CD4-positive, alpha-beta T cell treated with Interleukin-21 for 1 hour (primary cell): ENCODE data around the gene SCN4B.
A peak's percentile ranks its signal among the peaks of the same experiment; 100 is the strongest.

Source experiments
- DNase-seq: peaks from one replicate; pipeline ENCODE4 v3.0.0-alpha.2; 2020

Gene SCN4B

GRCh38 chr11:118149493-118149892 is 3.1 kb downstream of the SCN4B start:
- no peak for DNase-seq

DNA sequence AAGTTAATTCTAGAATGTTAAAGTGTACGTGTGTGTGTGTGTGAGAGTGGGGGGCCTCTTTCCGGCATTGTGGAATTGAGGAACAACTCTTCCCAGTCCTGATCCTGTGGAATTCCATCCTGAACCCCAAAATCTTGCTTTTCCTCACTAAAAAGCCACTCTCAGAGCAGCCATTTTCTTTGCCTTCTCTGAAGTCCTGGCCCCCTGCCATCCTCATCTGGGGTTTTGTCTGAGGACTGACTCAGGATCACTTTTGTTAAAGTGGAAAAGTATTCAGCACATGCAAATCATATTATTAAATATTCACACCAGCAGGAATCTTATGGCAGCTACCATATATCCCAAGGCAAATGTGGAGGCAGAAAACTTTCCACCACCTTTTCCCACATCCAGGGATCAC is 3.8 kb downstream of the SCN4B start:
- DNase-seq: no peak

DNA sequence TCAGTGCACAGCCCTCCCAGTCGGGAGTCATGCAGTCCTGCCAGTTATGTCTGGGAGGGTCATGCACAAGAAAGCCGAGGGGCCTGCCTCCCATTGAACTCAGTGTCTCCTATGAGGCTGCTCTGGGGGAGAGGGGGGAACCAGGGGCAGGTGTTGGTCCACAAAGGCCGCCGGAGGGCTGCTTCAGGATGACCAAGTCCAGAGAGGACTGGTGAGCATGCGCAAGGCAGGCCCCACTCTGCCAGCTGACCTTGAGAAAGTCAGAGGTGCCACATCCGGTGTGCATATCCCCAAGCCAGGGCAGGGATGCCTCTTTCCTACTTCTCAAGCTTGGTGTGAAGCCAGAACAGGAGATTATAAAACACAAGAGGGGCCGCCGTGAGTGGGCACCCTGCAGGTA is 4.4 kb downstream of the SCN4B start:
- no peak for DNase-seq

DNA sequence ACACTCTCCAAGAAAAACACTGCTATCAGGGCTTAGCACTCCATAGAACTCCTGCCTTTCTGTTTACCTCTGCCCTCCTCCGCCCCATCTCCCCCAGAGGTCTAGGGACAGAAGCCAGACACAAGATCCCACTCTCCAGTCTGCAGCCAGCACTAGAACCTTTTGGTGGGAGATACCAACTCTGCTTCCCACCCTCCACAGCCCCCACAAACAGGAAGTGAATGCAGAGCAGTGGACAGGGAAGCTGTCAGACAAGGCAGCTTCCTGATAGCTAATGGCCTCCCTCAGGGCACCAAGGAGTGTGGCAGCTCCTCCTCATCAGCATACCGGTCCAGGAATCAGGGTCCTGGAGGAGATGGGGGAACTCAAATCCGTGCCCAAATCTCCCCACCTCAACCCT is 5.1 kb downstream of the SCN4B start:
- no peak for DNase-seq

DNA sequence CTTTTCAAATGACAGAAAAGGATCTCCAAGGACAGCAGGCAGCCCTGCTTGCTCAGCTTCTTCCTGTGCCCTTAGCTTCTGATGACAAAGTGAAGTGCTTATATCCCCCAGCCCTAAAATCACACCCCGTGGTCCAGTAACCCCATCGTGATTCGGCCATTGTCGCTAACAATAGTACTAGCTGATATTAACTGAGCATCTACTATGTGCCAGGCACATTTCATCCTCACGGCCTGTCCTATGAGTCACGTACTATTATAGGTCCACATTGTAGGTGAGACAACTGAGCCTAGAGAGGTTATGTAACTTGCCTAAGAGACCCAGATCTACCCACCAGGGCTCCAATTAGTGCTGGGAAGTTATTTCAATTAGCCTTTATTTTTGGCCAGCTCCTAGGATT is 6.1 kb downstream of the SCN4B start:
- DNase-seq: no peak

DNA sequence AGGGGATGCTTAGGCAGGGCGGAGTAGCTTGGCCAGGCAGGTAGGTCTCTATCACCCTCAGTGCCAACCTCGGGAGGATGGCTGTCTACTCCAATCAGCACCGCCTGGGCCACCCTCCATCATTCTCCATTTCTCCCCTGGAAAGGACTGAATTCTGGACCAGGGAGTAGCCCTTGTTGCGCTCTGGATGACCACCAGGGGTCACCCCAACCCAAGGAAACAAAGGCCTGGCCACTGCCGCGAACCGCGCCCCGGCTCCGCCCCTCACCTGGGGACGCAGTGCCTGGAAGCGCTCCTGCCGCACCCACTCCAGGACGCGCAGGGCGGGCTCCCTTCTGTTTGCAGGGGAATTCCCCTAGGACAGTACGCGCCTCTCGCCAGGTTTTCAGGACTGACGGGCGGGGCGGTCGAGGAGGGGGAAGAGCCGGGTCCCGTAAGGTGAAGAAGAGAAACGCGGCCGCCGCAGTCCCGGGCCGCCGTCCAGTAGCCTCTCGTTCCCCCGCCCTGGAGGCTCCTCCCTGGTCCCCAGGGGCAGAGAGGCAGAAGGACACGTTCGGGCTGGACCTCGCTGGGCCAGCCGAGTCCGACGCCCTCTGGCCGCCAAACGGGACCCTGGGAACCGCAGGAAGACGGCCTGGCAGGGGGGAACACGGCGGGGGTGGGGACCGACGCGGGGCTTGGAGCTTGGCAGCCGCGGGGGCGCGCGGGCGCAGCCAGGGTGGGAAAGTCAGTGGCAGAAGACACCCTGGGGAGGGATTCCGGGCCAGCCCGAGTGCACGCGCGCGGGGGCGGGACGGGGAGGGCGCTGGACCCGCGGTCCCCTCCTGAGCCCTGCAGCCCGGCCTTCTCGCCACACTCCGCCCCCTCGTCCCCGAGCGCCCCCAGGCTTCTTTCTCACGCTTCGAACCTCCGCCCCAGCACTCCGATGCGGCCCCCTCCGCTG is 7.1 kb downstream of the SCN4B start:
- peak; percentile 90 for DNase-seq

GRCh38 chr11:118144301-118145268 is 8.0 kb downstream of the SCN4B start:
- DNase-seq: no peak

DNA sequence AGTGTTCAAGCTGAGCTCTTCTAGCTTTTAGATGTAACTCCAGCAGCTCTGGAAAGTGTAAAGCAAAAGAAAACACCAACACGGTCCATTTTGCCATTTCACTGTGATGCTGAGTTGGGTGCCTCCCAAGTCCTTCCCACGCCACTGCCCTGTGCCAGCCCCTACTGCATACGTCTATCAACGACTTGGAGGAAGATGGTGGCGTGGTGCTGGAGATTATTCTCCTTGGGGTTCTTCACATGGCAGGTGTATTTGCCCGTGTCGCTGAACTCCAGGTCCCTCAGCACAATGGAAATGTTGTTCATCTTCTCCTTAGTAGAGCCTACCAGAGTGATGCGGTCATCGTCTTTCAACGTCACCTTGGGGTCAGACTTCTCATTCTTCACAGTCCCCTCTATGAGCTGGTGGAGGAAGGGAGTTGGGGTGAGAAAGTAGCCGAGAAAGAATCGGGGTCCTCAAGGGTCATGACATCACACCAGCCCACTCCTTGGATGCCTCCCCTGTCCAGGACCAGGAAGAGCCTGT is 8.9 kb downstream of the SCN4B start:
- DNase-seq: no peak

- DNase-seq: peak; percentile 10
Measured at GRCh38 chr11:118142809-118143208, 9.8 kb downstream of the SCN4B start.

DNA sequence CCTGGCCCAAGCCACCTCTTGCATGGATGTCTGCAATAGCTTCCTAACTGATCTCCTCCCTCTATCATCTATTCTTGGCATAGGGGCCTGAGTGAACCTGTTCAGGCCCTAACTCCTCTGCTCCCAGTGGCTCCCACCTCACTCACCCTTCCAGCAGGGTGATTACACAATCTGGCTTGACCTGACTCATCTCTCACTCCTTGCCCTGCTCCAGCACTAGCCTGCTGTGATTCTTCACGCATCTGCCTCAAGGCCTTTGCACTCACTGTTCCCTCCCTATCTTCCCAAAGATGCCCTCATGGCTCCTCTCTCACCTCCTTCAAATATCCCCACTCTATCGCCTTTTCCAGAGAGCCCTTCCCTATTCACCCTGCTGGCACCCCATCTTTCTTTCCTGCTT is 10.5 kb downstream of the SCN4B start:
- no peak for DNase-seq

DNA sequence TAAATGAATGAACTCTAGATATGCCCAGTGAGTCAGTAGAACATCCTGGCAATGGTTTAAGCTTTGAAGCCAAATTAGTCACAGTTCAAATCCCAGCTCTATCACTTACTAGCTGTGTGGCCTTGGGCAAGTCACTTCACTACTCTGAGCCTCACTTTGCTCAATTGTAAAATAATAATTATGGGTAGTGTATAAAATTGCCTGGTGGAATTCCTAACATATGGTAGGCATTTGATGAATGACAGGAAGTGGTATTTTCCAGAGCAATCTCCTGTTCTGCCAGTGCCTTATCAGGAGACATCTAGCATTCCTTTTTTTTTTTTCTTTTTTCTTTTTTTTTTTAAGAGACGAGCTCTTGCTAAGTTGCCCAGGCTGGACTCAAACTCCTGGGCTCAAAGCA is 13.0 kb downstream of the SCN4B start:
- DNase-seq: no peak

DNA sequence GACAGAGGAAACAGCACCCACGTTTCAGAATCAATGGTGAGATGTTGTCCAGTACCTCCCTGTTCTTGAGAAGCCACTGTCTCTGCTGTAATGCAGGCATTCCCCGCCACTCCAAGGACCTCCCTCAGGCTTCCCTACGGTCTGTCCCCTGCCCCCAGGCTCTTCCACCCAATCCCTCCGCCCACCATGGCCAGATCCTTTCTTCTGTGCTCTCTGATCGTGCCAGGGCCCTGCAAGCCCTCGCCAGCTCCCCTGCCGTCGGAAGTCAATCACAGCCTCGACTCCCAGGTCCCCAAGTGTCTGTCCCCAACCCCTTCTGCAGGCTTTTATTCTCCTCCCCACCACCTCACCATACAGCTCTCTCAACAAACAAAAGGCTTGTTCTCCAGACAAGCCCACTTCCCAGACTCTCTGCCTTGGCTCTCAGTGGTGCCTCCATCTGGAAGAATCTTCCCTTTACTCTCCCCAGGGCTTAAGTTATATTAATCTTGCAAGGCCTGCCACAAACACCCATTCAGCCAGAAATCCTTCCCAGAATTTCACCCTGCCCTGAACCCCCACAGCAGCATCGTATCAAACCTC is 13.7 kb downstream of the SCN4B start:
- DNase-seq: no peak

GRCh38 chr11:118136801-118137200 is 15.8 kb downstream of the SCN4B start:
- no peak for DNase-seq

GRCh38 chr11:118136341-118136740 is 16.3 kb downstream of the SCN4B start:
- DNase-seq: no peak

DNA sequence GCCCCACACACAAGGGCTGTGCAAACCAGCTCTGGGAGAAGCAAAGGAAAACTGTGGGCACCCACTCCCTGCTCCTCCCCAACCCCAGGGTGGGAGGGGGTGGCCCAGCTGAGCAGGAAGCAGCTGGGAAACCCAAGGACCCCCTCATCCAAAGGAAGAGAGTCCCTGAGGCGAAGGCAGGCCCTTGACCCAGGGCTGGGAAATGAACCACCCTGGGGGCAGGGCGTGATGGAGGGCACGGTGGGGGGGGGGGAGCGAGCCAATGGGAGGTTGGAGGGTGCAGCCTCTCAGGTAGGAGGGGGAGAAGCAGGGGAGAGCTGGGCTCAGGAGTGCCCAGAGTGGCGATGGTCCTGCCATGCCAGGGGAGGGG is 16.8 kb downstream of the SCN4B start:
- DNase-seq: no peak

DNA sequence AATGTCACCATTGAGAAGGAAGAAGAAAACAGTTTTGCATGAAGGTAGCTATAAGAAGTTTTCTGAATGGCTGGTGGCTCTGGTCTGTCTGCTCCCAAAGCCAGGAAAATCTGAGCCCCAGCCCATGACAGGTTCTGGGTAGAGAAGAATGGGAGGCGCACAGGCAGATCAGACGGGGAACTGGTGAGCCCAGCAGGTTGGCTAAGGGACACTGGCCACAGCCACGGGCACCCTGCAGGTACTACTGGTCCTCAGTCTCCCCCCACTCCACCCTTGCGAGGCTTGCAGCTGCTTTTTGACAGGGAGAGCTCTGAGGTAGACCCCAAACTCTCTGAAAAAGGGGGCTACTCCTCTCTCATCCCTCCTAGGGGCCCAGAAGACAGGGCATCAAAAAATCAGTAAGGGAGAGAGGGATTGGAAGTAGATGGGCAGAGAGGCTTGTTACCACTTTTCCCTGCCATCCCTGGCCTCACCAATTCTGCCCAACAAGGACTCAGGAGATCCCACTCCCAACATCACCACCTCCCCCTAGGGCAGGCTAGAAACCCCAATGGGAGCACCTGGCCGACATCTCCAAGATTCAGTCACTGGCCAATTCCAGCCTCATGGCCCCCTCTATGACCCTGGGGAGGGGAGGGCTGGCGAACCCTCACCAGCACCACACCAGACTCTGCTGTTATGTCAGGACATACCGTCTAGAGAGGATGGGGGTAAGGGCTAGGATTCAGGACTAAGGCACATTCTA is 17.4 kb downstream of the SCN4B start:
- DNase-seq: no peak

DNA sequence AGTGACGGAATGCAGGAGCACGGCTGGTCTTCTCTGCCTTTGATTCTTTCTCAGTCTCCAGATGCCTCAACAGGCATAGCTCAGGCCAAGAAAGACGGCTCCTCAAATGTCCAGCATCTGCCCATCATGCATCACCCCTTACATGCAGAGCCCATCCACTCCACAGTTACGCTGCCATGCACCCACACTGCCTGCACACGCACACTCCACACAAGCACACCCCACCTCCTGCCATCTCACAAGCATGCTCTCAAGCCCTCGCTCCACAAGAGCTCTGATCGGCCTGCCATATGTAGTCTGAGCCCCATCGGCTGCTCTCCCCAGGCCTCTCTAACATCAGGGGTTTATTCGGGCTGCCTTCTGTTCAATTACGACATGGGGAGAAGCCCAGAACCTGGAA is 18.8 kb downstream of the SCN4B start:
- DNase-seq: no peak

- DNase-seq: no peak
Measured at GRCh38 chr11:118132385-118133151, 20.1 kb downstream of the SCN4B start.

- DNase-seq: no peak
Measured at GRCh38 chr11:118129471-118130172, 23.0 kb downstream of the SCN4B start.

GRCh38 chr11:118128721-118129470 is 23.7 kb downstream of the SCN4B start:
- DNase-seq: no peak
